ENCODE results near the gene YWHAE. TPM values are rescaled to one million over a fixed set of nuclear protein-coding genes. Genes with fewer than 3 reads are reported as not detected.
A peak's percentile ranks its signal among the peaks of the same experiment; 100 is the strongest.
"Not testable (repeated sequence)": the region's sequence is repeated elsewhere in the genome, so short reads cannot be mapped to it uniquely, and the experiment has no call there.

The YWHAE gene
- total RNA-seq, 1 donor from 2014 or later = 458 TPM

DNA sequence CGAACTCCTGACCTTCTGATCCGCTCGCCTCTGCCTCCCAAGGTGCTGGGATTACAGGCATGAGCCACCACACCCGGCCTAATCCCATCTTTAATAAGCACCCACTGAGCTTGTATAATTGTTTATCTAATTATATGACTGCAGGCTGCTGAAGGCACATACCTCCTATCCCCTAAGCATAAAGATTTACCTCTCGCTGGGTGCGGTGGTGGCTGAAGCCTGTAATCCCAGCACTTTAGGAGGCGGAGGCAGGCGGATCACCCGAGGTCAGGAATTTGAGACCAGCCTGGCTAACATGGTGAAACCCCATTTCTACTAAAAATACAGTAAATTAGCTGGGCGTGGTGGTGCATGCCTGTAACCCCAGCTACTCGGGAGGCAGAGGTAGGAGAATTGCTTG, 20.1 kb upstream of the YWHAE start:
- H3K9me3 Mint-ChIP-seq (ENCODE audit: unreplicated experiment) = no peaks in the 10 kb centered on the region
- H3K4me3 Mint-ChIP-seq (ENCODE audit: unreplicated experiment) = no peak overlapping the region
- H3K36me3 Mint-ChIP-seq (ENCODE audit: unreplicated experiment) = peaks cover 13% of the 10 kb centered on the region
- H3K4me1 Mint-ChIP-seq (ENCODE audit: unreplicated experiment) = peaks cover 25% of the 10 kb centered on the region
- TF ChIP-seq, protein P1, sequence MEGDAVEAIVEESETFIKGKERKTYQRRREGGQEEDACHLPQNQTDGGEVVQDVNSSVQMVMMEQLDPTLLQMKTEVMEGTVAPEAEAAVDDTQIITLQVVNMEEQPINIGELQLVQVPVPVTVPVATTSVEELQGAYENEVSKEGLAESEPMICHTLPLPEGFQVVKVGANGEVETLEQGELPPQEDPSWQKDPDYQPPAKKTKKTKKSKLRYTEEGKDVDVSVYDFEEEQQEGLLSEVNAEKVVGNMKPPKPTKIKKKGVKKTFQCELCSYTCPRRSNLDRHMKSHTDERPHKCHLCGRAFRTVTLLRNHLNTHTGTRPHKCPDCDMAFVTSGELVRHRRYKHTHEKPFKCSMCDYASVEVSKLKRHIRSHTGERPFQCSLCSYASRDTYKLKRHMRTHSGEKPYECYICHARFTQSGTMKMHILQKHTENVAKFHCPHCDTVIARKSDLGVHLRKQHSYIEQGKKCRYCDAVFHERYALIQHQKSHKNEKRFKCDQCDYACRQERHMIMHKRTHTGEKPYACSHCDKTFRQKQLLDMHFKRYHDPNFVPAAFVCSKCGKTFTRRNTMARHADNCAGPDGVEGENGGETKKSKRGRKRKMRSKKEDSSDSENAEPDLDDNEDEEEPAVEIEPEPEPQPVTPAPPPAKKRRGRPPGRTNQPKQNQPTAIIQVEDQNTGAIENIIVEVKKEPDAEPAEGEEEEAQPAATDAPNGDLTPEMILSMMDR (IDR thresholded peaks at IDR 0.05) = no peak
- no peak overlapping the region for H3K27ac Mint-ChIP-seq (ENCODE audit: unreplicated experiment)
- no peaks in the 10 kb centered on the region for H3K27me3 Mint-ChIP-seq (ENCODE audit: unreplicated experiment)
- DNase-seq (ENCODE audit: extremely low spot score, unreplicated experiment) = no peak

DNA sequence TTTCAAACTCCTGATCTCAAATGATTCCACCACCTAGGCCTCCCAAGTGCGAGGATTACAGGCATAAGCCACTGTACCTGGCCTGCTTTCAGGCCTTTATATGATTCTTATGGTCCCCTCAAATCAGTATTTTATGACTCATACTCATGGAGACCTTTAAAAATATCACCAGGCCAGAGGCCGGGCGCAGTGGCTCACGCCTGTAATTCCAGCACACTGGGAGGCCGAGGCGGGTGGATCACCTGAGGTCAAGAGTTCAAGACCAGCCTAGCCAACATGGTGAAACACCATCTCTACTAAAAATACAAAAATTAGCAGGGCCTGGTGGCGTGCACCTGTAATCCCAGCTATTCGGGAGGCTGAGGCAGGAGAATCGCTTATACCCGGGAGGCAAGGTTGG, 18.5 kb upstream of the YWHAE start:
- H3K36me3 Mint-ChIP-seq (ENCODE audit: unreplicated experiment) = peaks cover 16% of the 10 kb centered on the region
- not testable (repeated sequence) for H3K27me3 Mint-ChIP-seq (ENCODE audit: unreplicated experiment); H3K27ac Mint-ChIP-seq (ENCODE audit: unreplicated experiment)

DNA sequence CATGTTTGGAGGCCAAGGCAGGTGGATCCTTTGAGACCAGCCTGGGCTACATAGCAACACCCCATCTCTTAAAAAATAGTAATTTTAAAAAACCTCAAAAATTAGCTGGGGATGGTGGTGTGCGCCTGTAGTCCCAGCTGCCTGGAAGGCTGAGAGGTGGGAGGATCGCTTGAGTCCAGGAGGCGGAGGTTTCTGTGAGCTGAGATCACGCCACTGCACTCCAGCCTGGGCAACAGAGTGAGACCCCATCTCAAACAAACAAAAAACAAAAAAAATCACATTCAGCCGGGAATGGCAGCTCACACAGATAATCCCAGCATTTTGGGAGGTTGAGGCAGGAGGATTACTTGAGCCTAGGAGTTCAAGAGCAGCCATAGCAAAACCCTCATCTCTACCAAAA, 16.4 kb upstream of the YWHAE start:
- TF ChIP-seq, protein P1 (IDR thresholded peaks at IDR 0.05) = no peak
- Mint-ChIP-seq H3K36me3 (ENCODE audit: unreplicated experiment) (peaks cover 12% of the 10 kb centered on the region), H3K27me3 (ENCODE audit: unreplicated experiment) (no peaks in the 10 kb centered on the region), H3K27ac (ENCODE audit: unreplicated experiment) (no peak overlapping the region), H3K4me3 (ENCODE audit: unreplicated experiment) (no peak overlapping the region), H3K9me3 (ENCODE audit: unreplicated experiment) (no peaks in the 10 kb centered on the region), H3K4me1 (ENCODE audit: unreplicated experiment) (peaks cover 20% of the 10 kb centered on the region)
- DNase-seq (ENCODE audit: extremely low spot score, unreplicated experiment) = no peak

More for the DNA sequence above, 18.5 kb upstream of the YWHAE start:
- peaks cover 23% of the 10 kb centered on the region for H3K4me1 Mint-ChIP-seq (ENCODE audit: unreplicated experiment)
- not testable (repeated sequence) for H3K9me3 Mint-ChIP-seq (ENCODE audit: unreplicated experiment); DNase-seq (ENCODE audit: extremely low spot score, unreplicated experiment); H3K4me3 Mint-ChIP-seq (ENCODE audit: unreplicated experiment)

DNA sequence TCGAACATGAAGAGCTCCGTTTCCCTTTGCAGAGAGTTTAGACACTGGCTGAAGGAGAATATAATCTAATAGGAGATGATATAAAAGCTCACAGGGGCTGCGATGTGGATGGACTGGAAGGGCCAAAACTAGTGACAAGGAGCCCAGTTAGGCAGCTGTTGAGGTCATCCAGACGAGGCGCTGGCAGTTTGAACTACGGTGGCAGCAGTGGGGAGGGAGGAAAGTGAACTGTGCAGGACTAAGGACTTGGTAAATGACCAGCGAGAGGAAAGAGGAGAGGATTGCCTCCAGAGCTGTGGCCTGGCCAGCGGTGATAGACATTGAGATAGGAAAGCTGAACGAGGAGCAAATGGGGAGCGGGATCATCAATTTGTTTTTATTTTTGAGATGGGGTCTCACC, 14.6 kb upstream of the YWHAE start:
- peak overlapping the region; percentile 52 for H3K27ac Mint-ChIP-seq (ENCODE audit: unreplicated experiment)
- H3K4me3 Mint-ChIP-seq (ENCODE audit: unreplicated experiment) = no peak overlapping the region

DNA sequence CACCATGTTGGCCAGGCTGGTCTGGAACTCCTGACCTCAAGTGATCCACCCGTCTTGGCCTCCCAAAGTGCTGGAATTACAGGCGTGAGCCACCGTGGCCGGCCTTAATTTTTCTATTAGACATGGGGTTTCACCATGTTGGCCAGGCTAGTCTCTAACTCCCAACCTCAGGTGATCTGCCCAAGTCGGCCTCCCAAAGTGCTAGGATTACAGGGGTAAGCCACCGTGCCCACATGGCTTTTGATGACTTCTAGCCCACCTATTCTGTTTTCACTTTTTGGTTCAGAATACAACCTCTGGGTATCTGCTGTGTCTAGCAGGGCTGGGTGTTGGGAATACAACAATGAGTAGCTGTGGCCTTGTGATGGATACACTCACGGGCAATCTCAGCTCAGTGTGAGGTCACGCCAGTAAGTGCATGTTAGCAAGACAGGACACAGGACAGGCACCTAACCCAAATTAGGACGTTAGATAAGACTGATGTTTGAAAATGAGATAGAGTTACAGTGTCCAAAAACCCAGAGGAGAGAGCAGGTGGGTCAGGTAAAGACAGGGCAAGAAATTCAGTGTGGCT, 14.1 kb upstream of the YWHAE start:
- peaks cover 7% of the 10 kb centered on the region for H3K36me3 Mint-ChIP-seq (ENCODE audit: unreplicated experiment)
- no peak overlapping the region for H3K4me3 Mint-ChIP-seq (ENCODE audit: unreplicated experiment)
- TF ChIP-seq, protein P1 (IDR thresholded peaks at IDR 0.05) = no peak
- no peaks in the 10 kb centered on the region for H3K27me3 Mint-ChIP-seq (ENCODE audit: unreplicated experiment)
- peaks cover 21% of the 10 kb centered on the region for H3K4me1 Mint-ChIP-seq (ENCODE audit: unreplicated experiment)
- H3K27ac Mint-ChIP-seq (ENCODE audit: unreplicated experiment) = peak overlapping the region; percentile 52
- DNase-seq (ENCODE audit: extremely low spot score, unreplicated experiment) = no peak
- H3K9me3 Mint-ChIP-seq (ENCODE audit: unreplicated experiment) = no peaks in the 10 kb centered on the region

More for the DNA sequence above, 14.6 kb upstream of the YWHAE start:
- no peak for DNase-seq (ENCODE audit: extremely low spot score, unreplicated experiment)
- H3K4me1 Mint-ChIP-seq (ENCODE audit: unreplicated experiment) = peaks cover 21% of the 10 kb centered on the region
- peaks cover 7% of the 10 kb centered on the region for H3K36me3 Mint-ChIP-seq (ENCODE audit: unreplicated experiment)
- H3K9me3 Mint-ChIP-seq (ENCODE audit: unreplicated experiment) = no peaks in the 10 kb centered on the region
- no peaks in the 10 kb centered on the region for H3K27me3 Mint-ChIP-seq (ENCODE audit: unreplicated experiment)
- TF ChIP-seq, protein P1 (IDR thresholded peaks at IDR 0.05) = no peak

Data from osteocyte (in vitro differentiated cells).